ENCODE results near the gene ZNF385A.

ZNF385A gene

DNA sequence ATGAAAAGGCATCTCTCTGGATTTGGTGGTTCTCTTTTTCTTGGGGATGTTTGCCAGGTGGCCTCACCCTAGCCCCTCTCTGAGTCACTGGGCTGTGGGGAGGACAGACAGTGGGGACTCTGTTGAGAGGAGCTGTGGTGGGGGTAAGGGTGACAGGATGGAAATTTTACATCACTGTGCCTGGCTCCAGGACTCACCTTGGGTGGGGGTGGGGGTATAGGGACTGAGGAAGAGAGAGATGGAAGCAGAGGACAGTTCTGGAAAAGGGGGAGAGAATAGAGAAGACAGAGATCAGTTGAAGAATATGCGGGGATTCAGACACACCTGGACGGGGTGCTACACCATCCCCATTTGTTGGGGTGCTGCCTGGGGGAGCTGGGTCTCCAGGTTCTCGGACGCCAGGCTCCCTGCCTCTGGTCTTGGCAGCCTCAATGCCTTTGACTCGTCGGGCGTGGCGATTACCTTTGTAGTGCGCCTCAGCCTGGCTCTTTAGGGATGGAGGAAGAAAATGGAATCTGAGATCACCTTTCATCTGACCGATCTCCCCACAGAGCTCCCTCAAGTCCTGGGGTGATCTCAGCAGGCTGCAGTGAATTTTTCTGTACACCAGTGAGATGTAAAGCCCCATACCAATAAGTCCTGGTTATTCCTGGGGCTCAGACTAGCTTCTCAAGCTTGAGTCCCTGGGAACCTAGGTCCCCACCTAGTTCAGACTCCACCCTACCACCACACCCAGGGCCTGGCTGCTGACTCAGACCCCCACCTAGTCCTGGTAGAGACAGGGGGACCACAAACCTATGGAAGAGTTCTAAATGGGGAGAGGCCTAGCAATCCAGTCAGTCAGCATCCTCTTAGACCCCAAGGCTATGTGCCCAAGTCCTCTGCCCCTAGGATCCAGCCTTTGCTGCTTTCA lies 10.6 kb downstream of the ZNF385A start:
- no peak for DNase-seq (ENCODE audit: low read depth)

DNA sequence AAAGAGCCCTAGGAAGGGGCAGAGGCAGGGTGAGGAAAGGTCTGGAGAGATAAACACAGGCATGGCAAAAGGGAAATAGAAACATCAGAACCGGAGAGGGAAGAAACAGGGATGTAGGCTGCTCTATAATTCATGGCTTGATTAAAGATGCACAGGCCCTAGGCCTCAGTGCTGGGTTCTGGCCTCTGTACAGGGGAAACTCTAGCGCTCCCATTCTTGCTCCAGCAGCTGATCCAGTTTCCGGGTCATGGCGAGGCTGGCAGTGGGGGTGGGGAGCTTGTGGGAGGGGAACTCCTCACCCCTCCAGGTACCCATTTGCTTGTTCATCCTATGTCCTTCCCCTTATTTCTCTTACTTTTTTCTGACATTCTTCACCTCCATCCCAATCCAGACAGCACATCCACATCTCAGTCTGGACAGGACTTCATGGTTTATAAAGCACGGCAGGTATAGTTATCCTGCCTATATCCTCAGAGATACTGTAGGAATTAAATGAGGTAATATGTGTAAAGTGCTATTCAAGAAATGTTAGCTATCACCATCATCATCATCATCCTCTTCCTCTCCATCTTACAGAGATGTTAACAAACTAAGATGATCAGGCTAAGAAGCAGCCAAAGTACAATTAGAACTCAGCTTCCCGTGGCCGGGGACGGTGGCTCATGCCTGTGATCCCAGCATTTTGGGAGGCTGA lies 12.3 kb downstream of the ZNF385A start:
- DNase-seq (ENCODE audit: low read depth): no peak

DNA sequence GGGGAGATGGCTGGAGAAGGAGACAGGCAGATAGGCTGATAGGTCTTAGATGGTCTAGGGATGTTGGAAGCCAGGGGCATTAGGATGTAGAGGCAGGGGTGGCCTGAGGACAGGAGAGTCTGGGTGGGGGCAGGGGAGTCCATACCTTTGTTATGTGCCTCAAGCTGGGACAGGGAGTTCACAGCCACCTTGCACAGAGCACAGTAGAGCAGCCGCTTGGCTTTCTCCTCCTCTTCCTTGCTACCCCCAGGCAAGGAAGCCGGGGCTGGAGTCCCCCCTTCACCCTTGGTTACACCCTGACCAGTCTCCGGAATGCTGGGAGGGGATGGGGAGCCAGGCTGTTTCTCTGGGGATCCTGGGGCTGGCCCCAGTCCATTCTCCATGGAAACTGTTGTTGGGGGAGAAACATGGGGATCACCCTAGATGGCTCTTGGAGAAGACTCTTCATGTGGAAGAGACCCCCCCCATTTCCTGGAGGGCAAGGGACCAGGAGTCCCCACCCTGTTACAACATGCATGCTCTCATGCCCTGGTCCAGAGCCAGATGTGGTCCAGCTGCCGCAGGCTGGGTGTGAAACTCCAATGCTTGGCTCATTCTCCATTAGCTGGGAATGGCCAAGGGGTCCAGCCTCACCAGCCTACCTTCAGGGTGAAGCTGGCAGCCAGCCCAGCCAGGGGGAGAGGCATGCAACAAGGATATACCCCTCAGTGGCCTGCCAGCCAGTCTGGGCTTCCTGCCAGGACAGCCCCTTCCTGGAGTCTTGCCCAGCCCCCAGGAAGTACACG lies 13.0 kb downstream of the ZNF385A start:
- no peak for DNase-seq (ENCODE audit: low read depth)

- peak; percentile 65 for DNase-seq (ENCODE audit: low read depth)
These were observed 14.3 kb downstream of the ZNF385A start for GRCh38 chr12:54370171-54370730.

- DNase-seq (ENCODE audit: low read depth): no peak
These were observed 14.9 kb downstream of the ZNF385A start for GRCh38 chr12:54369597-54370131.

GRCh38 chr12:54368709-54369596 lies 15.6 kb downstream of the ZNF385A start:
- DNase-seq (ENCODE audit: low read depth): peak; percentile 80

- DNase-seq (ENCODE audit: low read depth): no peak
These were observed 16.4 kb downstream of the ZNF385A start for GRCh38 chr12:54368025-54368708.

DNA sequence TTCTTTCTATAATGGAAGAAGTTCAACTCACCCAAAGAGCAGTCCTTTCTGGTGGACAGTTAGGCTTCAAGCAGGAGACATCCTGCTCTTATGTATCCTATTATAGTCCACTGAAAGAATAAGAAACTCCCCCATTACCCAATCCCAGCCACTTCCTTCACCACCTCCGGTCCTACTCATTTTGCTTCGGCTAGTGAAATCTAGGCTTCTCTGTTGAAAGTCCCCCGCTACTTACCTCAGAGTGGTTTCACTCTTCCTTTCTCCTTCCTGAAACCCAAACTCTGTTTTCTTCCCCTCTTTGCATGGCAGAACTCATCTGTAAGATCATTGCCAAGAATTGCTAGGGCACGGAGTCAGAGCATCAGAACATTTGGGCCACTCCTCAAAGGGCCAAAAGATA lies 20.1 kb downstream of the ZNF385A start, which contains the start of gene GPR84:
Gene GPR84 (minus strand): TSS at position 74 of the 400 bp plus-strand sequence. CDS start 635 bp downstream, outside the sequence.
- DNase-seq (ENCODE audit: low read depth): no peak

DNA sequence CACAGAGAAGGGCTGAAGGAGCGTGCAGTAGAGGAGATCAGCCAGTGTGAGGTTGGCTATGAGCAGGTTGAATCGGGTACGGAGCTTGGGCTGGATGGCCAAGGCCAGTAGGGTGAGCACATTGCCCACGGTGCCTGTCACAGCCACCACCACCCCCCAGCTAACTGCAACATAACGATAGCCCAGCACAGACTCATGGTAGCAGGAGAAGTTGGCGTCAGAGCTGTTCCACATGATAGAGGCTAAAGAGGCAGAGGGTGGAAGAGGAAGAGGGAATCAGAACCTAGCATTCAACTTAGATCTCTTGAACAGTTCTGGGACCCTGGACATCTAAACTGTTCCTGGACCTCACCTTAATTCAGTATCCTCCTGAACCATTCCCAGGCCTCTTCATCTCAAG lies 20.9 kb downstream of the ZNF385A start:
- no peak for DNase-seq (ENCODE audit: low read depth)

DNA sequence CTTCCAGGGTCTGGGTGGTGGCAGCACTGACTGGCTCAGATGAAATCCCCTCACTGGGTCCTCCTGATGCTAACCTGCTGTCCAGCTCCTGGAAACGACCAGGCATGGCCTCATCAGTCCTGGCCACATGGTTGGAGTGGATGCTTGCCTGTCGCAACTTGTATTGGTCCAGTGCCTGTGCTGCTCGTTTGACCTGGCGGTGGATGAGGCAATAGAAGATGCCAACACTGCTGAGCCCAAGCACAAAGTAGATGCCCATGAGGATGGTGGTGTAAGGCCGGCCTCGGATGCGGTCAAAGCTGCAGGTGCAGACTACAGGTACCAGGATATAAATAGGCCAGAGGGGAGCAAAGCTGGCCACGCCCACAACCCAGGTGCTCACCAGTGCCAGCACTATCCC lies 21.5 kb downstream of the ZNF385A start:
- DNase-seq (ENCODE audit: low read depth): no peak

GRCh38 chr12:54360717-54361456 lies 23.6 kb downstream of the ZNF385A start:
- peak; percentile 79 for DNase-seq (ENCODE audit: low read depth)

GRCh38 chr12:54359762-54360351 lies 24.7 kb downstream of the ZNF385A start:
- DNase-seq (ENCODE audit: low read depth): no peak

- peak; percentile 100 for DNase-seq (ENCODE audit: low read depth)
These were observed 25.4 kb downstream of the ZNF385A start for GRCh38 chr12:54358945-54359761.

GRCh38 chr12:54358191-54358944 lies 26.2 kb downstream of the ZNF385A start:
- no peak for DNase-seq (ENCODE audit: low read depth)

GRCh38 chr12:54357506-54358190 lies 26.9 kb downstream of the ZNF385A start:
- no peak for DNase-seq (ENCODE audit: low read depth)

DNA sequence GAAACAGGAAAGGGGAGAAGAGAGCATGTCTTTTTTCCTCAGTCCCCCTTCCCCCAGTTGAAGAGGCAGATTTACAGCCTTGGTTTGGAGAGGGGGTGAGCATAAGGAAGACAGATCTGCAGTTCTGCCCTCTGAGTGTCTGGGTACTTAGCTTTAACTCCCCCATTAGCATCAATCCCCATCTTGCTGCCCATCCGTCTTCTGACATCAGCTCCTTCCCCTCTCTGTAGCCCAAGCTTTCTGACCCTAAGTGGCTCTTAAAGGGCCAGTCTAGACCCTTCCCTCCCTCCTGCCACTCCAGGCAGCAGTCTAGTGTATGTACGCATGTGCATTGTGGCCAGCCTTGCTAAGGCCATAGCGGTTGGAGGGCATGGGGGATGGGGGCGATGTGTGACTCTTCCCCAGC lies 27.6 kb downstream of the ZNF385A start:
- peak; percentile 71 for DNase-seq (ENCODE audit: low read depth)

DNA sequence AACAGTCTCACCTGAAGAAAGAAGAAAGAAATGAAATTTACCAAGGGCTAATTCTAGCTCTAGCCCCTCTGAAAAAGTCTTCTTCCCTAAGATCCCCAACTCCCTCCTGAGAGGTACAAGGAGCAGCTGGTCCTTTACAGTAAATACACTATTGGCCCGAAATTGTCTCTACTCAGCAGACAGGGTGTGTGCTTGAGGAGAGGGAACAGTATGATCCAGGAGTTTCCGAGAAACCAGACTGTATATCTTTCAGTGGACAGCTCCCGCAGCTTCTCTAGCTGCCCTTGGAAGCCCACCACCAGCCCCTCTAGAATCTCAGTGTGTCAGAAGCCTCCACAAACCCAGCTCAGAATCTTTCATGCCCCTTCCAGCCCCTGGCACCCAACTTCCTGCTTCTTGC lies 28.3 kb downstream of the ZNF385A start:
- no peak for DNase-seq (ENCODE audit: low read depth)
